HFF-Myc (cell line): ENCODE data around the gene FOXE1.

Source experiments
- DNase-seq: peaks from one replicate; pipeline ENCODE4 v3.0.0-alpha.2; 2011; ENCODE audit warnings: low read depth; ENCODE audit errors: extremely low read depth
- H3K4me3 ChIP-seq: replicated peaks from 2 replicates; pipeline ENCODE4 v1.5.1; 2011; ENCODE audit warnings: low read depth, mild to moderate bottlenecking, control low read depth, low read length
- CTCF ChIP-seq: IDR thresholded peaks from 2 replicates; pipeline ENCODE4 v1.5.1; 2012; ENCODE audit warnings: mild to moderate bottlenecking, low read depth, low read length, control low read depth; ENCODE audit errors: missing control alignments

Gene FOXE1

GRCh38 chr9:97846347-97846746 lies 6.7 kb upstream of the FOXE1 start:
- no peak for DNase-seq
- TF ChIP-seq CTCF = no peak
- H3K4me3 ChIP-seq = no peak overlapping the region

- no peak for DNase-seq
- TF ChIP-seq CTCF = no peak
Observed at GRCh38 chr9:97847474-97848214, 5.4 kb upstream of the FOXE1 start.

GRCh38 chr9:97848215-97848479 lies 4.9 kb upstream of the FOXE1 start:
- DNase-seq = no peak
- H3K4me3 ChIP-seq = no peak overlapping the region
- TF ChIP-seq CTCF = peak; percentile 4

More at GRCh38 chr9:97847474-97848214, 5.4 kb upstream of the FOXE1 start:
- H3K4me3 ChIP-seq = no peak overlapping the region

GRCh38 chr9:97848480-97849237 lies 4.4 kb upstream of the FOXE1 start:
- DNase-seq = no peak
- no peak overlapping the region for H3K4me3 ChIP-seq

GRCh38 chr9:97849980-97850379 lies 3.0 kb upstream of the FOXE1 start:
- DNase-seq = no peak
- TF ChIP-seq CTCF = no peak
- H3K4me3 ChIP-seq = no peak overlapping the region

More at GRCh38 chr9:97848480-97849237, 4.4 kb upstream of the FOXE1 start:
- TF ChIP-seq CTCF = no peak

GRCh38 chr9:97850746-97851445 lies 2.1 kb upstream of the FOXE1 start:
- H3K4me3 ChIP-seq = no peak overlapping the region
- no peak for TF ChIP-seq CTCF
- DNase-seq = no peak
